CD14-positive monocyte (primary cell): ENCODE results near the gene VCL. TPM values are rescaled to one million over a fixed set of nuclear protein-coding genes. Genes with fewer than 3 reads are reported as not detected.

Experiments
- DNase-seq, 3 donors: peaks; one replicate each; pipeline ENCODE4 v3.0.0-alpha.2; 2011 to 2022
- H2AFZ ChIP-seq: 2 replicates; pipeline ENCODE4 v1.6.0; 2012; ENCODE audit warnings: mild to moderate bottlenecking, low read depth, low read length, inconsistent platforms; ENCODE audit not compliant: insufficient read depth, poor library complexity, severe bottlenecking
- H3K27ac ChIP-seq, 2 donors: 1 replicate in 1 of 2; 2 replicates in 1 of 2; pipeline ENCODE4 v1.5.1; 2012 to 2013; ENCODE audit warnings: low read length in 2 of 2, control low read depth in 1 of 2, inconsistent platforms in 1 of 2, low read depth in 1 of 2, mild to moderate bottlenecking in 1 of 2
- H3K27me3 ChIP-seq, 2 donors: one replicate each; pipeline versions ENCODE4 v1.6.0 to v1.6.1; 2011 to 2013; ENCODE audit warnings: low read length in 2 of 2; ENCODE audit not compliant: control insufficient read depth in 2 of 2, insufficient read depth in 2 of 2
- H3K36me3 ChIP-seq, 2 donors: replicated peaks in 1 of 2; 1 replicate in 1 of 2; 2 replicates in 1 of 2; pipeline versions ENCODE4 v1.5.1 to v1.6.1; 2012 to 2013; ENCODE audit warnings: low read length in 2 of 2, control low read depth in 1 of 2, inconsistent platforms in 1 of 2, mild to moderate bottlenecking in 1 of 2; ENCODE audit not compliant: insufficient read depth in 2 of 2, control insufficient read depth in 1 of 2
- H3K4me1 ChIP-seq, 2 donors: 1 replicate in 1 of 2; 2 replicates in 1 of 2; pipeline versions ENCODE4 v1.5.1 to v1.6.1; 2012 to 2013; ENCODE audit warnings: low read length in 2 of 2, control low read depth in 1 of 2, inconsistent platforms in 1 of 2, mild to moderate bottlenecking in 1 of 2, moderate library complexity in 1 of 2; ENCODE audit not compliant: insufficient read depth in 2 of 2, control insufficient read depth in 1 of 2
- H3K4me2 ChIP-seq: replicated peaks from 2 replicates; pipeline ENCODE3; 2012; ENCODE audit warnings: low read length, moderate library complexity, mild to moderate bottlenecking; ENCODE audit not compliant: poor library complexity, severe bottlenecking; ENCODE audit errors: extremely low read depth
- H3K4me3 ChIP-seq, 3 experiments: fragments of 200-600 bp in 1 of 3; sonication (generic) in 1 of 3; replicated peaks in 1 of 3; 1 replicate in 2 of 3; 2 replicates in 1 of 3; pipeline ENCODE4 v1.5.1; 2011 to 2013; ENCODE audit warnings: low read length in 3 of 3, mild to moderate bottlenecking in 3 of 3, control low read depth in 2 of 3, low read depth in 2 of 3, inconsistent platforms in 1 of 3, moderate library complexity in 1 of 3
- H3K79me2 ChIP-seq: 2 replicates; pipeline ENCODE4 v1.6.0; 2012; ENCODE audit warnings: mild to moderate bottlenecking, control low read depth, inconsistent platforms, low read length, moderate library complexity; ENCODE audit not compliant: insufficient read depth
- H3K9ac ChIP-seq: 2 replicates; pipeline ENCODE4 v1.6.0; 2017; ENCODE audit warnings: low read length, mild to moderate bottlenecking; ENCODE audit not compliant: insufficient read depth, poor library complexity, severe bottlenecking
- H3K9me3 ChIP-seq, 2 donors: replicated peaks in 1 of 2; 1 replicate in 1 of 2; 2 replicates in 1 of 2; pipeline versions ENCODE4 v1.5.1 to v1.6.1; 2012 to 2013; ENCODE audit warnings: low read length in 2 of 2, control low read depth in 1 of 2; ENCODE audit not compliant: control insufficient read depth in 1 of 2, insufficient read depth in 1 of 2
- H4K20me1 ChIP-seq: 2 replicates; pipeline ENCODE4 v1.6.0; 2012; ENCODE audit warnings: mild to moderate bottlenecking, low read length, control low read depth, moderate library complexity; ENCODE audit not compliant: insufficient read depth
- H3K27ac Mint-ChIP-seq, 7 donors: one replicate each; pipeline ENCODE4 v1.8.0; 2020; ENCODE audit warnings: mild to moderate bottlenecking in 7 of 7, mixed read lengths in 7 of 7, moderate library complexity in 6 of 7, inconsistent platforms in 2 of 7
- H3K27me3 Mint-ChIP-seq, 3 donors: one replicate each; pipeline ENCODE4 v1.8.0; 2021 to 2022; ENCODE audit warnings: low read depth in 3 of 3, mild to moderate bottlenecking in 3 of 3, mixed read lengths in 3 of 3, moderate library complexity in 3 of 3, inconsistent platforms in 1 of 3
- H3K36me3 Mint-ChIP-seq, 2 donors: one replicate each; pipeline ENCODE4 v1.8.0; 2020; ENCODE audit warnings: mixed read lengths in 2 of 2, inconsistent platforms in 1 of 2, mild to moderate bottlenecking in 1 of 2
- H3K4me1 Mint-ChIP-seq: one replicate; pipeline ENCODE4 v1.8.0; 2020; ENCODE audit warnings: mild to moderate bottlenecking, mixed read lengths
- H3K4me3 Mint-ChIP-seq, 2 donors: one replicate each; pipeline ENCODE4 v1.8.0; 2020; ENCODE audit warnings: mild to moderate bottlenecking in 2 of 2, mixed read lengths in 2 of 2, moderate library complexity in 1 of 2
- H3K9me3 Mint-ChIP-seq, 7 donors: one replicate each; pipeline ENCODE4 v1.8.0; 2020 to 2022; ENCODE audit warnings: mixed read lengths in 7 of 7, mild to moderate bottlenecking in 6 of 7, moderate library complexity in 6 of 7, inconsistent platforms in 2 of 7
- CTCF ChIP-seq: fragments of 200-600 bp; IDR thresholded peaks from one replicate; pipeline ENCODE4 v1.8.0; 2022; ENCODE audit warnings: antibody characterized with exemption, mild to moderate bottlenecking
- WGBS: methylation state at CpG from one replicate; pipeline ENCODE4 v1.1.5; 2013; ENCODE audit warnings: missing lambda C conversion rate; ENCODE audit not compliant: insufficient coverage; 5-methylcytosine and 5-hydroxymethylcytosine counted together
- intact Hi-C, 2 donors: fragments of 100-400 bp; cut with micrococcal nuclease; formaldehyde crosslinking; loops; one replicate each; pipeline versions ENCODE4 v1.15.0 to v1.15.1; 2023
- polyA plus RNA-seq, 3 donors: library from polyadenylated mRNA; depleted of rRNA in 1 of 3; unstranded in 2 of 3; stranded (reverse) in 1 of 3; fragments of 300-500 nt in 2 of 3; fragments of >200 nt in 1 of 3; fragmentation: Illumina TruSeq in 2 of 3; gene quantifications; 1 replicate in 2 of 3; 2 replicates in 1 of 3; pipeline ENCODE4 v1.2.3, GENCODE V29; 2012 to 2021

VCL gene
- polyA plus RNA-seq, 3 donors: 39.1 to 68.4 (median 52.8) TPM

DNA sequence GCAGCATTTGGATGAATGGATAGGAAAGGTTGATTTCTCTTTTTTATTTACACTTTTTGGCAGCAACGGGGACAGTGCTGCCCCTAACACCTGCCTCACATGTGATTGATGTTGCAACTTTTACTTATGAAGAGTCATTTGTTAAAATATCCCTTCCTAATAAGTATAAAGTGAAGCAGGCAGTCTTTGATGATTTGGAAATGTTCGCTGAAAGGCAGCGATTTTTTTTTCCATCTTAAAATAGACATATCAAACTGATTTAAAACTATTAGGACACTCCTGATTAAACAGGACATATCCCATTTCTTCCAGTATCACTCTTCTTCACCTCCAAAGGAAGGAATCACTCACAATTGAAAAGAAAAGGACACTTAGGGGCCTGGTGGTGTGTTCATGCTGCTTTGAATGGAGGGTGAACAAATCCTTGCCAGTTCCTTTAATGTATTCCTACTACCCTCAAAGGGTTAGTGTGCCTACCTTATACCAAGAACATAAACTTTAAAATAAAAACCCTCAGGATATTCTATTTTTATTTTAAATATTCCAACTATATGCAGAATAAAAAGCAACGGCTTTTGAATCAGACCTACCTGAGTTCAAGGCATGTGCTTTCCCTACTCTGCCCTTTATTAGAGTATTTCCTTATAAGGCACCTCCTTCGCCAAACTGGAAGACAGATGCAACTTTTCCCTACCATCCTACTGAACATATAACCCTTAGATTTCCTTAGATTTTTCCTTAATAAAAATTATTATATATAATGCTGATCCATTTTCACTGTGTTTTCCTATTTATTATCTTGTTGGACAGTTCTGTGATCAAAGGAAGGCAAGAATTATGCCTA is 154.2 kb downstream of the VCL start:
- Histone ChIP-seq H3K4me1 (peaks cover 32 to 36% of the 10 kb centered on the region in 2 donors), H3K27me3 (no peaks in the 10 kb centered on the region), H3K9me3 (no peaks in the 10 kb centered on the region), H3K36me3 (peaks cover 5 to 14% of the 10 kb centered on the region in 2 donors), H3K4me3 (peak overlapping the region; percentile 59 to 99 (median 86)), H3K27ac (peak overlapping the region; percentile 77 to 99), H3K9ac (peak overlapping the region; percentile 97), H4K20me1 (peaks cover 16% of the 10 kb centered on the region), H3K79me2 (peaks cover 83% of the 10 kb centered on the region), H2AFZ (peak overlapping the region; percentile 95), H3K4me2 (peak overlapping the region; percentile 98)
- TF ChIP-seq CTCF: no peak
- H3K4me3 Mint-ChIP-seq: no peak overlapping the region
- no peaks in the 10 kb centered on the region for H3K9me3 Mint-ChIP-seq
- H3K4me1 Mint-ChIP-seq: peaks cover 44% of the 10 kb centered on the region
- no peak overlapping the region for H3K27ac Mint-ChIP-seq
- intact Hi-C loops: loop anchor here (5.0 to 10.0 kb wide), 5 partner anchors 35 to 673 kb away; partner anchors contain the start of gene KAT6B (in 2 of the 2)
- peak in 2 of 3 donors; percentile 25 to 39 for DNase-seq
- peaks cover 4 to 10% of the 10 kb centered on the region in 2 donors for H3K36me3 Mint-ChIP-seq
- H3K27me3 Mint-ChIP-seq: peaks cover 0 to 4% (median 0%) of the 10 kb centered on the region in 3 donors
- WGBS: 86% methylated on average over 1 of the region's 5 CpGs

- Histone ChIP-seq H3K27me3 (no peaks in the 10 kb centered on the region), H3K4me1 (peaks cover 32 to 37% of the 10 kb centered on the region in 2 donors), H3K4me2 (no peak overlapping the region), H3K9ac (no peak overlapping the region), H3K9me3 (no peaks in the 10 kb centered on the region), H3K36me3 (peaks cover 1 to 4% of the 10 kb centered on the region in 2 donors), H4K20me1 (peaks cover 6% of the 10 kb centered on the region), H3K79me2 (peaks cover 74% of the 10 kb centered on the region), H3K4me3 (no peak overlapping the region), H2AFZ (no peak overlapping the region), H3K27ac (no peak overlapping the region)
- WGBS: no CpG with 5 or more reads among the region's 4 CpGs
- intact Hi-C loops: loop anchor here (5.0 to 10.0 kb wide), 5 partner anchors 34 to 672 kb away; partner anchors contain the start of gene KAT6B (in 2 of the 2)
- Mint-ChIP-seq H3K4me1 (peaks cover 41% of the 10 kb centered on the region), H3K36me3 (peaks cover 1% of the 10 kb centered on the region in 2 donors), H3K27ac (no peak overlapping the region), H3K4me3 (no peak overlapping the region), H3K27me3 (no peaks in the 10 kb centered on the region), H3K9me3 (no peaks in the 10 kb centered on the region)
- TF ChIP-seq CTCF: peak; percentile 11
- DNase-seq: no peak
These were observed 155.2 kb downstream of the VCL start for GRCh38 chr10:74153123-74153522.
